GM13976 (cell line): Measurements from ENCODE around the gene ALDH3B2.
"Not testable (repeated sequence)": the region's sequence is repeated elsewhere in the genome, so short reads cannot be mapped to it uniquely, and the experiment has no call there.

Source experiments
- DNase-seq: peaks from one replicate; pipeline ENCODE4 v3.0.0; 2012; ENCODE audit warnings: low spot score
- CTCF ChIP-seq: IDR thresholded peaks from 2 replicates; pipeline ENCODE4 v1.5.1; 2012; ENCODE audit warnings: borderline replicate concordance, mild to moderate bottlenecking; ENCODE audit not compliant: insufficient read depth; ENCODE audit errors: extremely low read depth, missing control alignments, control extremely low read depth
- in situ Hi-C: fragments of 300-500 bp; cut with MboI; formaldehyde crosslinking; loops from one replicate; pipeline ENCODE4 v1.12.0; 2022; ENCODE audit warnings: low sequenced_read_pairs, mixed read lengths, inconsistent platforms; ENCODE audit not compliant: unreplicated experiment

The ALDH3B2 gene

GRCh38 chr11:67695606-67696005, 21.2 kb upstream of the ALDH3B2 start:
- no peak for TF ChIP-seq CTCF
- in situ Hi-C loops: no loop called here
- no peak for DNase-seq

GRCh38 chr11:67694875-67695555, 20.6 kb upstream of the ALDH3B2 start:
- in situ Hi-C loops: no loop called here
- DNase-seq: no peak
- no peak for TF ChIP-seq CTCF

DNA sequence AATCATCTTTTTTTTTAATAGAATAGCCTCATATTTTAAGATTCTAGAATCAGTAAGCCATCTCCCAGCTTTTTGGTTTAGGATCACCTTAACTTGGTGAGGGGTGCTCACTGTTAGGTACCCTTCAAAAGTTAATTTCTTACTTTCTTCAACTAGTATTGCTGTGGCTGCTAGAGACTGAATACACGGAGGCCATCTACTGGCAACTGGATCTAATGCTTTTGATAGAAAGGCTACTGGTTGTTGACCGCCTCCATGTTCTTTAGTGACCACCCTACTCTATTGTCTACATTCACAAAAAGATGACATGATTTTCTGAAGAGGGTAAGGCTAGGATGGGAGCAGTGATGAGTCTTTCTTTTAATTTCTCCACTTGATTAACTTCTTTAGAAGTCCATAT, 16.7 kb upstream of the ALDH3B2 start:
- TF ChIP-seq CTCF: no peak
- DNase-seq: no peak
- in situ Hi-C loops: no loop called here

DNA sequence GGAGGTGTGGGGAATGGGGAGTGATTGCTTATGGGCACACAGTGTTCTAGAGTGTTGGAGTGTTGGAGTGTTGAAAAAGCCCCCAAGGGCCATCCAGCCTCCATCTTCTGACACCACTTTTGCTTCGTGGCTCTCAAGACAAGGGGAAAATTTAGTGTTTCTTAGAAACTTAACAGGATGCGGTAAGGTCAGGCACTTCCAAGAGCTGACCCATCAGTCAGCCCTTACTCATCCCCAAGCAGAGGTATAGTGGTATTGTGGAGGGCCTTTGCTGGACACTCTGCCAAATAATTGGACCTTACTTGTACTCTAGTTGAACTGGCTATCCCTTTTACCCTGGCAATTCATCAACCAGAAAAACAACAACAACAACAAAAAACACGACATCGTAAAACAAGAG, 14.8 kb upstream of the ALDH3B2 start:
- in situ Hi-C loops: no loop called here
- TF ChIP-seq CTCF: no peak
- no peak for DNase-seq

DNA sequence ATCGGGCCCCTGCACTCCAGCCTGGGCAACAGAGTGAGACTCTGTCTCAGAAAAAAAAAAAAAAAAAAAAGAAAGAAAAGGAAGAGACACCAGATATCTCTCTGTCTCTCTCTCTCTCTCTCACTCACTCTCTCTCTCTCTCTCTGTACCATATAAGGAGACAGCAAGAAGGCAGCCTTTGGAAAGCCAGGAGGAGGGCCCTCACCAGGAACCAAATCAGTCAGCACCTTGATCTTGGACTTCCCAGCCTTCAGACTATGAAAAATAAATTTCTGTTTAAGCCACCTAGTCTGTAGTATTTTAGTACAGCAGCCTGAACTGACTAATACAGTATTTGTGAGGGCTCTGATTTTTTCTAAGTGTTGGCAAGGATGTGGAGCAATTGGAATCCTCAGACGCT, 13.6 kb upstream of the ALDH3B2 start:
- no peak for TF ChIP-seq CTCF
- in situ Hi-C loops: no loop called here
- DNase-seq: no peak

DNA sequence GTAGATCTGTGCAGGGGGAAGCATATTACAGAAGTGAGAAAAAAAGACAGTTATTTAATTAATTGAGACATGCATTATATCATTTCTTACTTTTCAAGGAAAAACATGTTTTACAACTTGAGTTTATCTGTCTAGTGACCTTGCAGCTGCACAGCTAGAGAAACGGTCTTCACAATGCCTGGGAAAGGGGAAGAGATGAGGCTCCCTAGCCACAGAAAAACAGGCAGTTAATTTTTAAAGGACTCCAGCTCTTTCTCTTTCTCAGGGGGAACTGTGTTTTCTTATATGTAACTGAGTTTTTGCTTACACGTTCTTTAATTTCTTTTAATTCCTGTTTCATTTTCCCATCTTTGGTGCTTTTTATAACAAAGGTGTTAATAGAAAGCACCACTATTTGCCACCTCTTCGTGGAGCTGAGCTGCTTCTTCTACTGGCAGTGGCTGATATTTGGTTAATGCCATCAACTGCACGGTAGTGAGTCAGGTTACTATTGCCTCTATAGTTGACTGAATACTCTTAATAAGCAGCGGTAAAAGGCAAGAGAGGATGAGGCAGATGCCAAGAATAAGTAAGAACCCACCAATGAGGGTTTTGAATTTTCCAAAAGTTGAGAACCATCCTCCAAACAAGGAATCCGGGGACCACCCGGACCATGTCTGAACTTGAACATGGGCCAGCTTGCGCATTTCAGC, 11.4 kb upstream of the ALDH3B2 start:
- DNase-seq: not testable (repeated sequence)

GRCh38 chr11:67682126-67683034, 8.0 kb upstream of the ALDH3B2 start:
- in situ Hi-C loops, DNase-seq: not testable (repeated sequence)

More for the DNA sequence above, 11.4 kb upstream of the ALDH3B2 start:
- in situ Hi-C loops: not testable (repeated sequence)
